Panc1 (cell line): ENCODE results near the gene RPA4. TPM values are rescaled to one million over a fixed set of nuclear protein-coding genes. Genes with fewer than 3 reads are reported as not detected.

ENCODE experiments used
- ATAC-seq: fragments of 200-7000 bp; cut with Tn5 transposase; 2 replicates; pipeline ENCODE4 v1.9.1; 2020; ENCODE audit warnings: mild to moderate bottlenecking, moderate library complexity
- BruUV-seq: library from RNA; stranded (reverse); fragments of 400-500 nt; replicated peaks from 2 replicates; lab custom pipeline; 2021; lab: Mats Ljungman, UMichigan
- CTCF ChIA-PET: fragments of 300-600 bp; sonication (Branson Sonifier 250); formaldehyde crosslinking; loops from one replicate; lab custom pipeline; 2022; ENCODE audit warnings: antibody characterized with exemption; lab: Charles Lee
- POLR2A ChIA-PET: fragments of 300-600 bp; sonication (Branson Sonifier 250); formaldehyde crosslinking; loops from one replicate; lab custom pipeline; 2022; ENCODE audit warnings: antibody characterized with exemption; lab: Charles Lee
- DNase-seq: peaks from one replicate; pipeline ENCODE4 v3.0.0-alpha.2; 2010; ENCODE audit warnings: low read depth, low spot score
- H3K27ac ChIP-seq: 2 replicates; pipeline ENCODE4 v1.5.1; 2011; ENCODE audit warnings: mild to moderate bottlenecking, low read length, inconsistent platforms
- H3K27me3 ChIP-seq: fragments of 200-500 bp; sonication (Bioruptor generic); 2 replicates; pipeline ENCODE4 v1.6.0; 2014; ENCODE audit warnings: low read length, inconsistent platforms; ENCODE audit not compliant: control insufficient read depth, insufficient read depth
- H3K36me3 ChIP-seq: fragments of 200-500 bp; sonication (Bioruptor generic); 2 replicates; pipeline ENCODE4 v1.5.1; 2014; ENCODE audit warnings: inconsistent platforms, mild to moderate bottlenecking, low read length, moderate library complexity; ENCODE audit not compliant: control insufficient read depth, insufficient read depth
- H3K4me1 ChIP-seq: 2 replicates; pipeline ENCODE4 v1.5.1; 2011; ENCODE audit warnings: inconsistent platforms, mild to moderate bottlenecking, low read length, moderate library complexity; ENCODE audit not compliant: control insufficient read depth, insufficient read depth
- H3K4me3 ChIP-seq, 2 experiments: 2 replicates each; pipeline ENCODE4 v1.5.1; 2011 to 2012; ENCODE audit warnings: low read depth in 2 of 2, low read length in 2 of 2, mild to moderate bottlenecking in 2 of 2, inconsistent platforms in 1 of 2, moderate library complexity in 1 of 2
- H3K9me3 ChIP-seq: fragments of 200-500 bp; sonication (Bioruptor generic); 2 replicates; pipeline ENCODE4 v1.5.1; 2014; ENCODE audit warnings: low read depth, mild to moderate bottlenecking, inconsistent platforms, low read length, moderate library complexity; ENCODE audit not compliant: control insufficient read depth, insufficient read depth
- CTCF ChIP-seq: fragments of 450-650 bp; IDR thresholded peaks from 2 replicates; pipeline ENCODE4 v1.5.1; 2017; ENCODE audit warnings: mild to moderate bottlenecking
- POLR2AphosphoS5 ChIP-seq: IDR thresholded peaks from 2 replicates; pipeline ENCODE4 v1.6.1; 2012; ENCODE audit warnings: mild to moderate bottlenecking, low read depth, low read length, moderate library complexity
- REST ChIP-seq, 2 experiments: IDR thresholded peaks; 2 replicates each; pipeline ENCODE4 v1.6.1; 2011 to 2012; ENCODE audit warnings: low read depth in 2 of 2, control low read depth in 1 of 2, low read length in 1 of 2, mild to moderate bottlenecking in 1 of 2, moderate library complexity in 1 of 2; ENCODE audit not compliant: insufficient read depth in 1 of 2
- SIN3A ChIP-seq: IDR thresholded peaks from 2 replicates; pipeline ENCODE4 v1.6.1; 2012; ENCODE audit warnings: low read depth, mild to moderate bottlenecking, low read length, moderate library complexity, borderline replicate concordance; ENCODE audit not compliant: insufficient read depth
- TCF7L2 ChIP-seq: IDR thresholded peaks from 2 replicates; pipeline ENCODE4 v1.6.1; 2011; ENCODE audit warnings: mild to moderate bottlenecking, low read depth, low read length, inconsistent platforms
- in situ Hi-C: cut with HindIII; loops from 2 replicates; pipeline ENCODE4 v1.10.0; 2016; ENCODE audit warnings: low sequenced_read_pairs, low pct_unique_long_range_greater_than_20kb
- intact Hi-C: fragments of 100-400 bp; cut with micrococcal nuclease; formaldehyde crosslinking; loops from one replicate; pipeline ENCODE4 v1.10.0; 2022; ENCODE audit not compliant: unreplicated experiment
- total RNA-seq: library from RNA; stranded (reverse); gene quantifications from one replicate; pipeline ENCODE4 v1.2.1, GENCODE V29; 2021; ENCODE audit not compliant: unreplicated experiment

The RPA4 gene
- total RNA-seq, 1 experiment from 2014 or later: 0.23 TPM

GRCh38 chrX:96835660-96836289 lies 47.9 kb upstream of the RPA4 start:
- H3K27me3 ChIP-seq: no peaks in the 10 kb centered on the region
- BruUV-seq: no TSS peak
- H3K27ac ChIP-seq: no peak overlapping the region
- ChIA-PET CTCF (no interaction called here), POLR2A (no interaction called here)
- H3K4me1 ChIP-seq: no peaks in the 10 kb centered on the region
- ATAC-seq: no peak
- no peaks in the 10 kb centered on the region for H3K36me3 ChIP-seq
- H3K4me3 ChIP-seq: no peak overlapping the region
- TF ChIP-seq CTCF (no peak), TCF7L2 (no peak), SIN3A (no peak)
- no peak for DNase-seq
- intact Hi-C loops (no loop called here), in situ Hi-C loops (no loop called here)
- no peaks in the 10 kb centered on the region for H3K9me3 ChIP-seq

- no TSS peak for BruUV-seq
Measured at GRCh38 chrX:96837808-96838207, 45.9 kb upstream of the RPA4 start.

More at GRCh38 chrX:96837808-96838207, 45.9 kb upstream of the RPA4 start:
- no peak for DNase-seq
- ChIA-PET CTCF (no interaction called here), POLR2A (no interaction called here)
- H3K9me3 ChIP-seq: no peaks in the 10 kb centered on the region
- in situ Hi-C loops: no loop called here
- intact Hi-C loops: no loop called here
- H3K36me3 ChIP-seq: no peaks in the 10 kb centered on the region
- H3K4me3 ChIP-seq: no peak overlapping the region
- no peaks in the 10 kb centered on the region for H3K27me3 ChIP-seq
- no peaks in the 10 kb centered on the region for H3K4me1 ChIP-seq
- no peak for ATAC-seq
- no peak overlapping the region for H3K27ac ChIP-seq
- TF ChIP-seq SIN3A (no peak), CTCF (no peak), TCF7L2 (no peak), POLR2AphosphoS5 (no peak), REST (IDR thresholded peaks at IDR 0.05; ENCODE audit: insufficient read depth in 1 of 2, low read depth in 2 of 2, low read length in 1 of 2) (no peak)
